Heart left ventricle (tissue), 13 donors: ENCODE results near the gene YIPF6.
"Not testable (repeated sequence)": the region's sequence is repeated elsewhere in the genome, so short reads cannot be mapped to it uniquely, and the experiment has no call there.

Experiments used
- CTCF ChIP-seq, 12 donors: fragments of 200-600 bp; sonication (generic) in 4 of 12; IDR thresholded peaks; one replicate each; pipeline versions ENCODE4 v1.5.0 to v1.8.0; 2018 to 2022; ENCODE audit warnings: antibody characterized with exemption in 12 of 12, mild to moderate bottlenecking in 5 of 12
- POLR2A ChIP-seq, 2 donors: fragments of 450-650 bp; IDR thresholded peaks; one replicate each; pipeline ENCODE4 v1.6.1; 2017; ENCODE audit warnings: antibody characterized with exemption in 2 of 2, mild to moderate bottlenecking in 2 of 2, moderate library complexity in 2 of 2
- donor health status: ischemic (EF 13 %, LVEDD 7.1; RV severe dilation, severe dysfunction).
- donor health status: DM: no; HTN: yes; CAD: no.
- donor health status: DM: no; HTN: no; CAD: no.
- donor health status: ischemic (EF 25% LVEDD 6.9; RV normal size, moderate dysfunction).
- donor health status: ischemic (EF 25% LVEDD 5.7; RV mildly dilated, moderate dysfunction).
- donor health status: ischemic (EF 35%, LVEDD 5.7; RV mildly dilated, moderate dysfunction).
- donor health status: nonischemic (EF 11% LVEDD 7.7; RV severe dilation, severe dysfunction).
- donor health status: DM: yes; HTN: yes; CAD: no.
- donor health status: PGD.
- donor health status: ischemic (EF 29% LVEDD 5.4; RV normal size, mild dysfunction).
- donor health status: nonischemic (EF 23%, LVEDD 6.1; RV moderate dilation, normal function).

- TF ChIP-seq CTCF, POLR2A (IDR thresholded peaks at IDR 0.05): not testable (repeated sequence)
Observed at GRCh38 chrX:68524680-68525079, 25.8 kb downstream of the YIPF6 start.
